WTC11 (cell line): ENCODE results near the gene MTFR2. TPM values are rescaled to one million over a fixed set of nuclear protein-coding genes. Genes with fewer than 3 reads are reported as not detected.

Source experiments
- ATAC-seq: fragments of 200-7000 bp; cut with Tn5 transposase; 2 replicates; pipeline ENCODE4 v1.10.0; 2021; ENCODE audit warnings: mild to moderate bottlenecking, moderate library complexity
- CTCF ChIA-PET: fragments of 300-600 bp; sonication (Branson Sonifier 250); formaldehyde crosslinking; loops from one replicate; lab custom pipeline; 2021; ENCODE audit warnings: antibody characterized with exemption; lab: Charles Lee
- POLR2A ChIA-PET: fragments of 350-600 bp; sonication (Branson Sonifier 250); formaldehyde crosslinking; loops from one replicate; lab custom pipeline; 2021; ENCODE audit warnings: antibody characterized with exemption; lab: Charles Lee
- DNase-seq: peaks from one replicate; pipeline ENCODE4 v3.0.0; 2021; ENCODE audit warnings: low spot score
- H3K27ac Mint-ChIP-seq: 2 replicates; pipeline ENCODE4 v1.8.0; 2021; ENCODE audit warnings: mixed read lengths
- H3K27me3 Mint-ChIP-seq: 2 replicates; pipeline ENCODE4 v1.8.0; 2021; ENCODE audit warnings: low read depth, mild to moderate bottlenecking, moderate library complexity, mixed read lengths
- H3K36me3 Mint-ChIP-seq: 2 replicates; pipeline ENCODE4 v1.8.0; 2021; ENCODE audit warnings: mixed read lengths
- H3K4me1 Mint-ChIP-seq: 2 replicates; pipeline ENCODE4 v1.8.0; 2022; ENCODE audit warnings: mixed read lengths
- H3K4me3 Mint-ChIP-seq: 2 replicates; pipeline ENCODE4 v1.8.0; 2021; ENCODE audit warnings: mild to moderate bottlenecking, moderate library complexity, mixed read lengths
- H3K9me3 Mint-ChIP-seq: 2 replicates; pipeline ENCODE4 v1.8.0; 2021; ENCODE audit warnings: mixed read lengths
- AR ChIP-seq: fragments of 250-450 bp; sonication (Bioruptor Pico); IDR thresholded peaks from 2 replicates; pipeline ENCODE4 v1.9.0; 2021; ENCODE audit warnings: mild to moderate bottlenecking
- ATF1 ChIP-seq: sonication (generic); formaldehyde crosslinking; IDR thresholded peaks from 2 replicates; pipeline ENCODE4 v1.8.1; 2023; ENCODE audit warnings: mild to moderate bottlenecking, moderate library complexity, missing genetic modification reagents
- E2F4 ChIP-seq: sonication (generic); formaldehyde crosslinking; IDR thresholded peaks from 2 replicates; pipeline ENCODE4 v1.8.1; 2022; ENCODE audit warnings: low read depth, mild to moderate bottlenecking, moderate library complexity, missing genetic modification reagents, borderline replicate concordance
- FOXJ3 ChIP-seq: sonication (generic); formaldehyde crosslinking; IDR thresholded peaks from 2 replicates; pipeline ENCODE4 v1.9.0; 2021; ENCODE audit warnings: missing genetic modification reagents, mild to moderate bottlenecking, borderline replicate concordance
- GABPB1 ChIP-seq: sonication (generic); formaldehyde crosslinking; IDR thresholded peaks from 2 replicates; pipeline ENCODE4 v1.8.1; 2023; ENCODE audit warnings: mild to moderate bottlenecking, missing genetic modification reagents
- GTF2I ChIP-seq: fragments of 250-450 bp; sonication (Bioruptor Pico); conservative IDR thresholded peaks from 2 replicates; pipeline ENCODE4 v1.4.0; 2021; ENCODE audit warnings: mild to moderate bottlenecking
- HMGXB4 ChIP-seq: sonication (generic); formaldehyde crosslinking; IDR thresholded peaks from 2 replicates; pipeline ENCODE4 v1.8.1; 2023; ENCODE audit warnings: mild to moderate bottlenecking, moderate library complexity, missing genetic modification reagents
- MYBL2 ChIP-seq: sonication (generic); formaldehyde crosslinking; IDR thresholded peaks from 2 replicates; pipeline ENCODE4 v1.8.1; 2023; ENCODE audit warnings: mild to moderate bottlenecking, moderate library complexity, missing genetic modification reagents
- OVOL2 ChIP-seq: fragments of 250-450 bp; sonication (Bioruptor Pico); IDR thresholded peaks from 2 replicates; pipeline ENCODE4 v1.9.0; 2021; ENCODE audit warnings: mild to moderate bottlenecking, borderline replicate concordance
- USF2 ChIP-seq: sonication (generic); formaldehyde crosslinking; IDR thresholded peaks from 2 replicates; pipeline ENCODE4 v1.8.1; 2023; ENCODE audit warnings: mild to moderate bottlenecking, missing genetic modification reagents, moderate library complexity
- ZBTB21 ChIP-seq: sonication (generic); formaldehyde crosslinking; IDR thresholded peaks from 2 replicates; pipeline ENCODE4 v1.8.1; 2023; ENCODE audit warnings: mild to moderate bottlenecking, missing genetic modification reagents, borderline replicate concordance
- ZNF281 ChIP-seq: sonication (generic); formaldehyde crosslinking; IDR thresholded peaks from 2 replicates; pipeline ENCODE4 v1.8.0; 2023; ENCODE audit warnings: mild to moderate bottlenecking, missing genetic modification reagents
- ZNF416 ChIP-seq: fragments of 250-450 bp; sonication (Bioruptor Pico); IDR thresholded peaks from 2 replicates; pipeline ENCODE4 v1.9.0; 2021; ENCODE audit warnings: mild to moderate bottlenecking, inconsistent platforms
- ZNF423 ChIP-seq: fragments of 250-450 bp; sonication (Bioruptor Pico); IDR thresholded peaks from 2 replicates; pipeline ENCODE4 v2.1.2; 2022; ENCODE audit warnings: mild to moderate bottlenecking, moderate library complexity
- ZNF671 ChIP-seq: fragments of 250-450 bp; sonication (Bioruptor Pico); IDR thresholded peaks from 2 replicates; pipeline ENCODE4 v1.8.0; 2021; ENCODE audit warnings: mild to moderate bottlenecking
- ZSCAN18 ChIP-seq: fragments of 250-450 bp; sonication (Bioruptor Pico); IDR thresholded peaks from 2 replicates; pipeline ENCODE4 v2.1.2; 2022; ENCODE audit warnings: mild to moderate bottlenecking, moderate library complexity
- total RNA-seq: library from RNA; stranded (reverse); gene quantifications from 3 replicates; pipeline ENCODE4 v1.2.3, GENCODE V29; 2021
- TF ChIP-seq, protein P1 (sequence below): sonication (generic); formaldehyde crosslinking; IDR thresholded peaks from 2 replicates; pipeline ENCODE4 v1.8.1; 2023; ENCODE audit warnings: mild to moderate bottlenecking, missing genetic modification reagents, borderline replicate concordance
- TF ChIP-seq, protein P2 (sequence below): sonication (generic); formaldehyde crosslinking; IDR thresholded peaks from 2 replicates; pipeline ENCODE4 v1.8.1; 2023; ENCODE audit warnings: mild to moderate bottlenecking, missing genetic modification reagents, moderate library complexity
- TF ChIP-seq, protein P3 (sequence below): sonication (generic); formaldehyde crosslinking; IDR thresholded peaks from 2 replicates; pipeline ENCODE4 v1.8.0; 2023; ENCODE audit warnings: missing genetic modification reagents

MTFR2 gene
- total RNA-seq, 1 experiment from 2014 or later: 8.5 TPM

DNA sequence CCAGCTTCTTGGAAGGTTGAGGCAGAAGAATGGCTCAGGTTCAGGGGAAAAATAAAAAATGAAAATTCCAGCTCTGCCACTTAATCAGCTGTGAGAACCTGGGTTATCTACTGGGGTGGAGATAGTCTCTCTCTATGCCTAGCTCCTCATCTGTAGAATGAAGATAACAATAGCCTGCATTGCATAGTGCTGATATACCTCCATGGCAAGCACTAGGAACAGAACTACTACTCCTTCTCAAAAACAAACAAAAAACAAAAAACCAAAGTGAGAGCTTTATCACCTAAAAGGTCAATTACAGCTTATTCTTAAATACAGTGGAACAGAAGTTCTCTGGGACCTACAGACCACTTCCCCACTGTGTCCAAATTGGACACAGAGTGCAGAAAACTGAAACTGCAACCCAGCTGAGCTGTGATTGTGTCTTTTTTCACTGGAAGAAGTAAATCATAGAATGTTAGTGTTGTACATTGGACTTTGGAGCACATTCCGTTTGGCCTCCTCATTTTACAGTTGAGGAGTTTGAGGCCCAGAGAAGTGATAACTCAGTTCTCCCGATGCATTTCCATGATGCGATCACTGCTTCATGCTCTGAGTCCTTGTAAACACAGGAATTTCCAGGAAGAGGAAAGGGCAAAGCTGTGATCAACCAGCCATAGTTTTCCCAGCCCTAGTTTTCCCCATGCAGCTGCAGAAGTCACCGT lies 23.3 kb downstream of the MTFR2 start:
- Mint-ChIP-seq H3K27ac (no peak overlapping the region), H3K9me3 (peaks cover 5% of the 10 kb centered on the region), H3K4me3 (no peak overlapping the region), H3K27me3 (peaks cover 4% of the 10 kb centered on the region; the same call in 1 of the 2 replicates), H3K36me3 (peaks cover 8% of the 10 kb centered on the region), H3K4me1 (no peaks in the 10 kb centered on the region)
- ChIA-PET POLR2A (no interaction called here), CTCF (interaction anchor here (0.6 to 1.7 kb wide), 4 partner anchors 90 to 720 kb away, joined by 3 to 12 read pairs (median 4); no protein-coding TSS in a partner anchor)
- DNase-seq: no peak
- no peak for ATAC-seq
- TF ChIP-seq ZSCAN18 (no peak), ZNF423 (CRISPR knock-in tag) (no peak), E2F4 (CRISPR knock-in tag) (no peak), ATF1 (CRISPR knock-in tag) (no peak), FOXJ3 (CRISPR knock-in tag) (no peak), AR (CRISPR knock-in tag) (no peak), ZBTB21 (CRISPR knock-in tag) (no peak), HMGXB4 (CRISPR knock-in tag) (no peak), ZNF416 (CRISPR knock-in tag) (no peak), OVOL2 (CRISPR knock-in tag) (no peak), GTF2I (CRISPR knock-in tag) (no peak), GABPB1 (CRISPR knock-in tag) (no peak; the same call in 1 of the 2 replicates), MYBL2 (no peak), ZNF671 (CRISPR knock-in tag) (no peak), USF2 (CRISPR knock-in tag) (no peak), ZNF281 (CRISPR knock-in tag) (no peak)
- TF ChIP-seq, protein P1, sequence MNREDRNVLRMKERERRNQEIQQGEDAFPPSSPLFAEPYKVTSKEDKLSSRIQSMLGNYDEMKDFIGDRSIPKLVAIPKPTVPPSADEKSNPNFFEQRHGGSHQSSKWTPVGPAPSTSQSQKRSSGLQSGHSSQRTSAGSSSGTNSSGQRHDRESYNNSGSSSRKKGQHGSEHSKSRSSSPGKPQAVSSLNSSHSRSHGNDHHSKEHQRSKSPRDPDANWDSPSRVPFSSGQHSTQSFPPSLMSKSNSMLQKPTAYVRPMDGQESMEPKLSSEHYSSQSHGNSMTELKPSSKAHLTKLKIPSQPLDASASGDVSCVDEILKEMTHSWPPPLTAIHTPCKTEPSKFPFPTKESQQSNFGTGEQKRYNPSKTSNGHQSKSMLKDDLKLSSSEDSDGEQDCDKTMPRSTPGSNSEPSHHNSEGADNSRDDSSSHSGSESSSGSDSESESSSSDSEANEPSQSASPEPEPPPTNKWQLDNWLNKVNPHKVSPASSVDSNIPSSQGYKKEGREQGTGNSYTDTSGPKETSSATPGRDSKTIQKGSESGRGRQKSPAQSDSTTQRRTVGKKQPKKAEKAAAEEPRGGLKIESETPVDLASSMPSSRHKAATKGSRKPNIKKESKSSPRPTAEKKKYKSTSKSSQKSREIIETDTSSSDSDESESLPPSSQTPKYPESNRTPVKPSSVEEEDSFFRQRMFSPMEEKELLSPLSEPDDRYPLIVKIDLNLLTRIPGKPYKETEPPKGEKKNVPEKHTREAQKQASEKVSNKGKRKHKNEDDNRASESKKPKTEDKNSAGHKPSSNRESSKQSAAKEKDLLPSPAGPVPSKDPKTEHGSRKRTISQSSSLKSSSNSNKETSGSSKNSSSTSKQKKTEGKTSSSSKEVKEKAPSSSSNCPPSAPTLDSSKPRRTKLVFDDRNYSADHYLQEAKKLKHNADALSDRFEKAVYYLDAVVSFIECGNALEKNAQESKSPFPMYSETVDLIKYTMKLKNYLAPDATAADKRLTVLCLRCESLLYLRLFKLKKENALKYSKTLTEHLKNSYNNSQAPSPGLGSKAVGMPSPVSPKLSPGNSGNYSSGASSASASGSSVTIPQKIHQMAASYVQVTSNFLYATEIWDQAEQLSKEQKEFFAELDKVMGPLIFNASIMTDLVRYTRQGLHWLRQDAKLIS (CRISPR knock-in tag): no peak
- TF ChIP-seq, protein P2, sequence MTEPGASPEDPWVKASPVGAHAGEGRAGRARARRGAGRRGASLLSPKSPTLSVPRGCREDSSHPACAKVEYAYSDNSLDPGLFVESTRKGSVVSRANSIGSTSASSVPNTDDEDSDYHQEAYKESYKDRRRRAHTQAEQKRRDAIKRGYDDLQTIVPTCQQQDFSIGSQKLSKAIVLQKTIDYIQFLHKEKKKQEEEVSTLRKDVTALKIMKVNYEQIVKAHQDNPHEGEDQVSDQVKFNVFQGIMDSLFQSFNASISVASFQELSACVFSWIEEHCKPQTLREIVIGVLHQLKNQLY (CRISPR knock-in tag): no peak
- TF ChIP-seq, protein P3, sequence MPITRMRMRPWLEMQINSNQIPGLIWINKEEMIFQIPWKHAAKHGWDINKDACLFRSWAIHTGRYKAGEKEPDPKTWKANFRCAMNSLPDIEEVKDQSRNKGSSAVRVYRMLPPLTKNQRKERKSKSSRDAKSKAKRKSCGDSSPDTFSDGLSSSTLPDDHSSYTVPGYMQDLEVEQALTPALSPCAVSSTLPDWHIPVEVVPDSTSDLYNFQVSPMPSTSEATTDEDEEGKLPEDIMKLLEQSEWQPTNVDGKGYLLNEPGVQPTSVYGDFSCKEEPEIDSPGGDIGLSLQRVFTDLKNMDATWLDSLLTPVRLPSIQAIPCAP: no peak
